HG03066 (cell line): ENCODE data around the gene SLC6A12.

ENCODE experiments used
- ATAC-seq: cut with Tn5 transposase; IDR thresholded peaks from one replicate; pipeline ENCODE4 v1.9.1; 2021; ENCODE audit warnings: low read depth; ENCODE audit not compliant: unreplicated experiment

The SLC6A12 gene

GRCh38 chr12:145369-145960 is 68.5 kb downstream of the SLC6A12 start:
- ATAC-seq, result no peak

DNA sequence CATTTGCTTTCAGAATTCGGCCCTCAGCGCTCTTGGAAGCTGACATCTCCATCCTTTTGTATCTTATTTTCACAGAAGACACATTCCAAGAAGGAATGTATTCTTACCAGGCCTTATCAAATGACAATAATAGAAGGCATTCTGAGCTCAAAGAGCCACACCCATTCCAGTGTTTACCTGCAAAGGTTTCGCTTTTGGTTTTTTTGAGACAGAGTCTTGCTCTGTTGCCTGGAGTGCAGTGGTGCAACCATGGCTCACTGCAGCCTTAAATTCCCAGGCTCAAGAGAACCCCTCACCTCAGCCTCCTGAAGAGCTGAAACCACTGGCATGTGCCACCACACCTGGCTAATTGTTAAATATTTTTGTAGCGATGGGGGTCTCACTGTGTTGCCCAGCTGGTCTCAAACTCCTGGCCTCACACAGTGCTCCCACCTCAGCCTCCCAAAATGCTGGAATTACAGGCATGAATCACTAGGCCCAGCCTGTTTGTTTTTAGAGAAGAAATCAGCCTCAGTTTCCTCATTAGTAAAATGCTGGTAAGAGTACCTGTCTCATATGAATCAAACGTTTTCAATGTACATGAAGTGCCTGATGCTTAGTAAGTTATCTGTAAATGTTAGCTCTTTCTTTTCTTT is 69.2 kb downstream of the SLC6A12 start:
- ATAC-seq, result no peak

- ATAC-seq, result no peak
Observed at GRCh38 chr12:143964-144649, 69.8 kb downstream of the SLC6A12 start.

- no peak for ATAC-seq
Observed at GRCh38 chr12:140162-140561, 73.8 kb downstream of the SLC6A12 start.
